C4-2B (cell line): ENCODE results near the gene ACAD11.

Source experiments
- CTCF ChIP-seq: fragments of 450-650 bp; conservative IDR thresholded peaks from 2 replicates; pipeline ENCODE4 v1.5.1; 2017; ENCODE audit warnings: mild to moderate bottlenecking
- ZFX ChIP-seq: fragments of 450-650 bp; IDR thresholded peaks from 2 replicates; pipeline ENCODE4 v1.6.1; 2017

GRCh38 chr3:132593947-132594323 lies 65.7 kb downstream of the ACAD11 start:
- TF ChIP-seq CTCF: no peak
- TF ChIP-seq ZFX: no peak
